RWPE1 (cell line): ENCODE measurements around the gene VRK1.
A peak's percentile ranks its signal among the peaks of the same experiment; 100 is the strongest.

Source experiments
- CTCF ChIA-PET: fragments of 350-600 bp; sonication (Branson Sonifier 250); formaldehyde crosslinking; extraction: SDS; loops from one replicate; lab custom pipeline; 2021; lab: Yijun Ruan, JAX
- POLR2A ChIA-PET: fragments of 400-600 bp; formaldehyde crosslinking; extraction: SDS; loops from one replicate; lab custom pipeline; 2020; ENCODE audit warnings: antibody characterized with exemption; ENCODE audit not compliant: low non-redundant PET; lab: Yijun Ruan, JAX
- DNase-seq: peaks from one replicate; pipeline ENCODE4 v3.0.0; 2012; ENCODE audit warnings: low spot score
- H3K27ac ChIP-seq: fragments of 450-650 bp; 2 replicates; pipeline ENCODE4 v1.5.1; 2017
- TF ChIP-seq, protein P1 (sequence below): fragments of 450-650 bp; conservative IDR thresholded peaks from 2 replicates; pipeline ENCODE4 v1.5.1; 2017; ENCODE audit warnings: low read depth, mild to moderate bottlenecking

Gene VRK1

GRCh38 chr14:96824283-96824682, 27.1 kb downstream of the VRK1 start:
- peak; percentile 16 for DNase-seq

DNA sequence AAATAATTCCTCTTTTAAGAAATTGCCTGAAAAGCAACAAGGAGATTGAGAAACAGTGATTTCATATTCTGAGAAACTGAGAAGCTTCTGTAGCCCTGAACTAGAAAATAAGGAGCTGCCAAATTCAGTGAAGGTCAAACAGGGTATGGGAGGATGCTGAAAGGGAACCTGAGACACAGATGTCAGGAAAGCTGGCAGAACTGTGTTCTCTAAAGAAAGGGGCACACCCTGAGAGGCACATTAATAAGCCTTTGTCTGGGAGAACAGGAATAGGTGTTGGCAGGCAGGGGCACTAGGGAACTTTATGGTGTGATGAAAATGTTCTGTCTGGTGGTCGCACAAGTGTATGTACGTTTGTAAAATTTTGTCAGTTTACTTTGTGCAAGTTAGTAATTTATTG, 29.6 kb downstream of the VRK1 start:
- no peak for DNase-seq
- TF ChIP-seq, protein P1, sequence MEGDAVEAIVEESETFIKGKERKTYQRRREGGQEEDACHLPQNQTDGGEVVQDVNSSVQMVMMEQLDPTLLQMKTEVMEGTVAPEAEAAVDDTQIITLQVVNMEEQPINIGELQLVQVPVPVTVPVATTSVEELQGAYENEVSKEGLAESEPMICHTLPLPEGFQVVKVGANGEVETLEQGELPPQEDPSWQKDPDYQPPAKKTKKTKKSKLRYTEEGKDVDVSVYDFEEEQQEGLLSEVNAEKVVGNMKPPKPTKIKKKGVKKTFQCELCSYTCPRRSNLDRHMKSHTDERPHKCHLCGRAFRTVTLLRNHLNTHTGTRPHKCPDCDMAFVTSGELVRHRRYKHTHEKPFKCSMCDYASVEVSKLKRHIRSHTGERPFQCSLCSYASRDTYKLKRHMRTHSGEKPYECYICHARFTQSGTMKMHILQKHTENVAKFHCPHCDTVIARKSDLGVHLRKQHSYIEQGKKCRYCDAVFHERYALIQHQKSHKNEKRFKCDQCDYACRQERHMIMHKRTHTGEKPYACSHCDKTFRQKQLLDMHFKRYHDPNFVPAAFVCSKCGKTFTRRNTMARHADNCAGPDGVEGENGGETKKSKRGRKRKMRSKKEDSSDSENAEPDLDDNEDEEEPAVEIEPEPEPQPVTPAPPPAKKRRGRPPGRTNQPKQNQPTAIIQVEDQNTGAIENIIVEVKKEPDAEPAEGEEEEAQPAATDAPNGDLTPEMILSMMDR, result no peak
- H3K27ac ChIP-seq, result no peak overlapping the region
- CTCF ChIA-PET, result no interaction called here
- POLR2A ChIA-PET, result no interaction called here

More at GRCh38 chr14:96824283-96824682, 27.1 kb downstream of the VRK1 start:
- ChIA-PET POLR2A (no interaction called here), CTCF (interaction anchor here (0.6 kb wide), 1 partner anchor 17 kb away, joined by 3 read pairs; no protein-coding TSS in a partner anchor)
- H3K27ac ChIP-seq, result no peak overlapping the region
- TF ChIP-seq, protein P1, result no peak

GRCh38 chr14:96827290-96827689, 30.1 kb downstream of the VRK1 start:
- POLR2A ChIA-PET, result no interaction called here
- no peak overlapping the region for H3K27ac ChIP-seq
- TF ChIP-seq, protein P1, result no peak
- CTCF ChIA-PET, result no interaction called here
- DNase-seq, result no peak

DNA sequence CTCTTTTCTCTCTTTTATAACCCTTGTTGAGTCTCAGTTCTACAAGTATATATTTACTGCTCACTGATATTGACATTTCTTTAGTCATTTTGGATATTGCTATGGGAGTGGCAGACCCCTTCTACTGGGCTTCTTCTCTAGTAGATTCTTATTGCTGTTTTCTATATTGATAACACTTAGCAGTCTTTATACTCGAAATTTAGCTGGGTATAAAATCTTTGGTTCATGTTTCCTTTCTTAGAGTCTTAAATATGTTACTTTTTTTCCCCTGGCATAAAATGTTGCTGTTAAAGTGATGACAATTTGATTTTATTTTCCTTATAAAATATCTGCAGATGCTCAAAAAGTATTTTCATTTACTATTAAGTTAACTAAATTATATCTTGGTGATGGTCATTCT, 32.6 kb downstream of the VRK1 start:
- no peak overlapping the region for H3K27ac ChIP-seq

GRCh38 chr14:96830946-96831345, 33.8 kb downstream of the VRK1 start:
- no peak overlapping the region for H3K27ac ChIP-seq
- TF ChIP-seq, protein P1, result no peak
- no peak for DNase-seq
- ChIA-PET POLR2A (no interaction called here), CTCF (no interaction called here)

More for the DNA sequence above, 32.6 kb downstream of the VRK1 start:
- ChIA-PET CTCF (interaction anchor here (0.6 kb wide), 1 partner anchor 1346 kb away, joined by 4 read pairs; no protein-coding TSS in a partner anchor), POLR2A (no interaction called here)
- TF ChIP-seq, protein P1, result no peak
- no peak for DNase-seq

DNA sequence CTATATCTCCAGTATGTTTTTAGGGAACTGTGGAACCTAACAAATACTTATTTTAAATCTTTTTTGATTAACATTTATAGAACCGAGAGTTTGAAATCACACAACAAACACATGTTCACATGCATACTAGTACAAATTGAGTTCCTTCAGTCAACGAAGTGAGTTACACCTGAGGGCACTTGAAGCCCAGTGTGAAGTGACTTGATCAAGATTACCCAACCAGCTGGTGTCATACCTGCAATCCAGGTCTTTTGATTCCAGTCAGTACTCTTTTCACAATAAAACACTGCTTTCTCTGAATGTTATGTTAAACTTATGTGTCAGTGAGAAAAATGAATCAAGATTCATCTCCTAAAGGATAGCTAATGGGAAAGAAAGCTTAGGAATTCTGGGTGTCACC, 35.2 kb downstream of the VRK1 start:
- no peak for DNase-seq
- TF ChIP-seq, protein P1, result no peak
- H3K27ac ChIP-seq, result no peak overlapping the region
- ChIA-PET POLR2A (no interaction called here), CTCF (no interaction called here)

DNA sequence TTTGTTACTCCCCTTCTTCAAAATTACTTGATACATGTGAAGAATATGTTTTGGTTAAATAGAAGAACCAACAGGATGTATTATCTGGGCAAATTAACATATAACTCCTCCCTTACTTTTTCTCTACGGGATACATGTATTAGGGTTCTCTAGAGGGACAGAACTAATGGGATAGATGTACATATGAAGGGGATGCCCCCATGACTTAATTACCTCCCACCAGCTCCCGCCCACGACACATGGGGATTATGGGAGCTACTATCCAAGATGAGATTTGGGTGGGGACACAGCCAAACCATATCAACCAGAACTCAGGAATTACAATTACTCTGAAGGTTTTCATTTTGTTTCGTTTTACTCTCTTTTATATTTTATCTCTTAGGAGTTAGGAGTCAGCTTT, 41.3 kb downstream of the VRK1 start:
- DNase-seq, result no peak
- ChIA-PET CTCF (interaction anchor here (0.6 kb wide), 1 partner anchor 160 kb away, joined by 3 read pairs; no protein-coding TSS in a partner anchor), POLR2A (no interaction called here)
- no peak overlapping the region for H3K27ac ChIP-seq
- TF ChIP-seq, protein P1, result no peak
